CD4-positive, alpha-beta T cell (primary cell): ENCODE data around the gene PXDN. TPM values are rescaled to one million over a fixed set of nuclear protein-coding genes. Genes with fewer than 3 reads are reported as not detected.
A peak's percentile ranks its signal among the peaks of the same experiment; 100 is the strongest.

Experiments used
- ATAC-seq: fragments of 200-7000 bp; cut with Tn5 transposase; one replicate; pipeline ENCODE4 v1.10.0; 2022; ENCODE audit warnings: mild to moderate bottlenecking; ENCODE audit not compliant: poor library complexity
- CTCF ChIA-PET: fragments of 350-600 bp; sonication (Branson Sonifier 250); formaldehyde crosslinking; loops from one replicate; lab custom pipeline; 2021; ENCODE audit warnings: antibody characterized with exemption, inconsistent platforms; lab: Charles Lee
- POLR2A ChIA-PET: fragments of 350-600 bp; sonication (Branson Sonifier 250); formaldehyde crosslinking; loops from one replicate; lab custom pipeline; 2021; ENCODE audit warnings: antibody characterized with exemption, inconsistent platforms; lab: Charles Lee
- DNase-seq, 14 experiments: peaks; one replicate each; pipeline ENCODE4 v3.0.0-alpha.2; 2013 to 2020; ENCODE audit warnings: mixed read lengths in 2 of 14
- H3K27ac ChIP-seq, 2 donors: one replicate each; pipeline versions ENCODE4 v1.5.1 to v1.7.0; 2013; ENCODE audit warnings: low read length in 2 of 2, low read depth in 1 of 2, mild to moderate bottlenecking in 1 of 2
- H3K27me3 ChIP-seq, 2 experiments: 1 replicate in 1 of 2; 2 replicates in 1 of 2; pipeline versions ENCODE4 v1.6.1 to v1.7.0; 2013; ENCODE audit warnings: low read length in 2 of 2, control low read depth in 1 of 2, mild to moderate bottlenecking in 1 of 2, moderate library complexity in 1 of 2; ENCODE audit not compliant: insufficient read depth in 2 of 2, control insufficient read depth in 1 of 2
- H3K36me3 ChIP-seq: one replicate; pipeline ENCODE4 v1.6.1; 2013; ENCODE audit warnings: low read length, control low read depth; ENCODE audit not compliant: insufficient read depth
- H3K4me1 ChIP-seq: one replicate; pipeline ENCODE4 v1.6.1; 2013; ENCODE audit warnings: low read length, control low read depth; ENCODE audit not compliant: insufficient read depth
- H3K4me3 ChIP-seq: one replicate; pipeline ENCODE4 v1.5.1; 2013; ENCODE audit warnings: mild to moderate bottlenecking, low read length, moderate library complexity
- H3K9me3 ChIP-seq, 2 experiments: 1 replicate in 1 of 2; 2 replicates in 1 of 2; pipeline versions ENCODE4 v1.6.1 to v1.7.0; 2013; ENCODE audit warnings: low read length in 2 of 2, mild to moderate bottlenecking in 2 of 2, control low read depth in 1 of 2, moderate library complexity in 1 of 2; ENCODE audit not compliant: control insufficient read depth in 1 of 2, insufficient read depth in 1 of 2
- H3K27ac Mint-ChIP-seq: one replicate; pipeline ENCODE4 v1.8.0; 2020; ENCODE audit warnings: mixed read lengths
- H3K27me3 Mint-ChIP-seq: one replicate; pipeline ENCODE4 v1.8.0; 2021; ENCODE audit warnings: mixed read lengths
- H3K36me3 Mint-ChIP-seq: one replicate; pipeline ENCODE4 v1.8.0; 2021; ENCODE audit warnings: low read depth, mixed read lengths
- H3K4me1 Mint-ChIP-seq: one replicate; pipeline ENCODE4 v1.8.0; 2021; ENCODE audit warnings: low read depth, mixed read lengths
- H3K4me3 Mint-ChIP-seq: one replicate; pipeline ENCODE4 v1.8.0; 2020; ENCODE audit warnings: mild to moderate bottlenecking, mixed read lengths
- H3K9me3 Mint-ChIP-seq: one replicate; pipeline ENCODE4 v1.8.0; 2020; ENCODE audit warnings: mixed read lengths
- intact Hi-C, 2 experiments: fragments of 100-400 bp; cut with DNase I in 1 of 2; cut with micrococcal nuclease in 1 of 2; formaldehyde crosslinking; loops; one replicate each; pipeline versions ENCODE4 v1.15.1 to v1.9.0; 2023 to 2025; cut with DNase I, micrococcal nuclease
- total RNA-seq, 174 experiments: library from RNA in 2 of 174; stranded (reverse) in 2 of 174; gene quantifications; one replicate each; pipeline ENCODE4 v1.2.3 and lab custom pipeline; 2021 to 2026
- TF ChIP-seq, protein P1 (sequence below): fragments of 200-600 bp; IDR thresholded peaks from one replicate; pipeline ENCODE4 v1.8.0; 2022; ENCODE audit warnings: antibody characterized with exemption, mild to moderate bottlenecking

Gene PXDN
- total RNA-seq, 2 experiments from 2014 or later: 0.47 to 0.84 TPM

DNA sequence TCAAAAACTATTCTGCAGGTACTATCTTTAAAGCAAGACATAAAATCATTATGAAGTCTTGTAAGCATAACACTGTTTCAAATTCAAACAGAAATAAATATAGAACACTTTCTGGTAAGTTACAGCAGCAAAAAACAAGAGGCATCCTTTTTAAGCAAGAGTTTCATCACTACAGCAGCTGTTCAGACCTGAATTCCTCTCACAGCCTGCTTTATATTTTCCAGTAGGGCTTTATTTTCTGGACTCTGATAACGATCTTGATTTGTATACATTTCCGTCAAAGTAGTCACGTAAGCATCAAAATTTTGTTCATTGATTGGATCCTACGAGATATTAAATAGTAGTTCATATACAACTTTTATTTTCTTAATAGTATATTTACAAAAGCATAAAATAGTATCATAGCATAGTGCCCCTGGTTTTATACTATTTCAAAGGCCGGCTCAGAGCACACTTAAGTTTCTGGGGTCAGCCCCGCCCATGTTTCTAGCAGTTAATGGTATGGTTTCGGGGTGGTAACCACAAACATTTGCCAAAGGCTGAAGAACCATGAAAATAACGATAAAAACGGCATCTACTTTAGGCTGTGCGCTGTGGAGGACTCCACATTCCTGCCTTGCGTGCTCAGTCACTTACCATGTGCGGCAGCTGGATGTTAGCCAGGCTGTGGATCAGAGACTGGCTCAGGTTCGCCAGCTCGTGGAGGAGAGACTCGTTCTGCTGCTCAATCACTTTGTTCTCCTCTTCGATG is 47.5 kb upstream of the PXDN start:
- ATAC-seq: no peak
- Histone ChIP-seq H3K9me3 (no peaks in the 10 kb centered on the region), H3K4me3 (no peak overlapping the region), H3K36me3 (no peaks in the 10 kb centered on the region), H3K27me3 (peaks cover 0 to 3% of the 10 kb centered on the region in 2 experiments), H3K4me1 (no peaks in the 10 kb centered on the region), H3K27ac (no peak overlapping the region)
- DNase-seq: peak in 1 of 14 experiments; percentile 9
- TF ChIP-seq, protein P1, sequence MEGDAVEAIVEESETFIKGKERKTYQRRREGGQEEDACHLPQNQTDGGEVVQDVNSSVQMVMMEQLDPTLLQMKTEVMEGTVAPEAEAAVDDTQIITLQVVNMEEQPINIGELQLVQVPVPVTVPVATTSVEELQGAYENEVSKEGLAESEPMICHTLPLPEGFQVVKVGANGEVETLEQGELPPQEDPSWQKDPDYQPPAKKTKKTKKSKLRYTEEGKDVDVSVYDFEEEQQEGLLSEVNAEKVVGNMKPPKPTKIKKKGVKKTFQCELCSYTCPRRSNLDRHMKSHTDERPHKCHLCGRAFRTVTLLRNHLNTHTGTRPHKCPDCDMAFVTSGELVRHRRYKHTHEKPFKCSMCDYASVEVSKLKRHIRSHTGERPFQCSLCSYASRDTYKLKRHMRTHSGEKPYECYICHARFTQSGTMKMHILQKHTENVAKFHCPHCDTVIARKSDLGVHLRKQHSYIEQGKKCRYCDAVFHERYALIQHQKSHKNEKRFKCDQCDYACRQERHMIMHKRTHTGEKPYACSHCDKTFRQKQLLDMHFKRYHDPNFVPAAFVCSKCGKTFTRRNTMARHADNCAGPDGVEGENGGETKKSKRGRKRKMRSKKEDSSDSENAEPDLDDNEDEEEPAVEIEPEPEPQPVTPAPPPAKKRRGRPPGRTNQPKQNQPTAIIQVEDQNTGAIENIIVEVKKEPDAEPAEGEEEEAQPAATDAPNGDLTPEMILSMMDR: no peak
- H3K4me3 Mint-ChIP-seq: no peak overlapping the region
- H3K4me1 Mint-ChIP-seq: no peaks in the 10 kb centered on the region
- H3K36me3 Mint-ChIP-seq: no peaks in the 10 kb centered on the region
- CTCF ChIA-PET: no interaction called here
- intact Hi-C loops: no loop called here
- H3K27ac Mint-ChIP-seq: no peak overlapping the region
- no peaks in the 10 kb centered on the region for H3K27me3 Mint-ChIP-seq
- H3K9me3 Mint-ChIP-seq: no peaks in the 10 kb centered on the region
- POLR2A ChIA-PET: no interaction called here

DNA sequence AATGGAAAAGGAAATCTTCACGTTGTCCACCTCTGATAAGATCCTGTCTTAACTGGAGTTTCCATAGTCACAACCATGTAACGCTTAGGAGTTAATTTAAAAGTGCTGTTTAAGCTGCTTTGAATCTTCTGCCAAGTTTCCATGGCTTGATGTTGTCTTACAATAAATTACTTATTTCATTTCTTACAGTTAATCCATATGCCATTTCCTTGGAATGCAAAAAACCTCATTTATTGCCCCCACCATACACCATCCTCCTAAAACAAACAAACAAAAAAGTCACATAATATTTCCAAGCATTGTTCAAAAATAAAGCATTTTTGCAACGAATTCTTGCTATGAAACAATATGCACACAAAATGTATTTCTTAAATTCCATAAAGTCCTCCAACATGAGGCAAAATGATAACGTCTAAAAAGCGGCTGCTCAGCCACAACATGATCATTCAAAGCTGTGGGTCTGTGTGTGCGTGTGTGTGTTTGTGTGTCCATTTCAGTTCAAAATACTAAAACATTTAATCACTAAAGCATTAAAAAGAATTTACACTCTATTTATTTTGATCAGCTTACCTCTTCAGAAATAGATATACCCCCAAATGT is 46.8 kb upstream of the PXDN start:
- H3K27me3 ChIP-seq: peaks cover 0 to 3% of the 10 kb centered on the region in 2 experiments
- ATAC-seq: no peak
- H3K27ac Mint-ChIP-seq: no peak overlapping the region

GRCh38 chr2:1790473-1790872 is 46.2 kb upstream of the PXDN start:
- peaks cover 0 to 3% of the 10 kb centered on the region in 2 experiments for H3K27me3 ChIP-seq
- H3K4me1 Mint-ChIP-seq: no peaks in the 10 kb centered on the region
- no peaks in the 10 kb centered on the region for H3K36me3 ChIP-seq
- intact Hi-C loops: no loop called here
- no peaks in the 10 kb centered on the region for H3K36me3 Mint-ChIP-seq
- DNase-seq: no peak
- H3K4me3 ChIP-seq: no peak overlapping the region
- no peaks in the 10 kb centered on the region for H3K9me3 ChIP-seq
- H3K4me1 ChIP-seq: no peaks in the 10 kb centered on the region
- POLR2A ChIA-PET: no interaction called here
- no peak overlapping the region for H3K27ac ChIP-seq
- no peaks in the 10 kb centered on the region for H3K9me3 Mint-ChIP-seq
- TF ChIP-seq, protein P1: no peak
- H3K27me3 Mint-ChIP-seq: no peaks in the 10 kb centered on the region
- CTCF ChIA-PET: no interaction called here
- ATAC-seq: no peak
- no peak overlapping the region for H3K4me3 Mint-ChIP-seq
- H3K27ac Mint-ChIP-seq: no peak overlapping the region

More for the DNA sequence above, 46.8 kb upstream of the PXDN start:
- H3K4me1 Mint-ChIP-seq: no peaks in the 10 kb centered on the region
- TF ChIP-seq, protein P1: no peak
- Histone ChIP-seq H3K36me3 (no peaks in the 10 kb centered on the region), H3K27ac (no peak overlapping the region), H3K9me3 (no peaks in the 10 kb centered on the region), H3K4me1 (no peaks in the 10 kb centered on the region), H3K4me3 (no peak overlapping the region)
- no peak for DNase-seq
- ChIA-PET POLR2A (no interaction called here), CTCF (no interaction called here)
- H3K36me3 Mint-ChIP-seq: no peaks in the 10 kb centered on the region
- intact Hi-C loops: no loop called here
- no peak overlapping the region for H3K4me3 Mint-ChIP-seq
- no peaks in the 10 kb centered on the region for H3K9me3 Mint-ChIP-seq
- H3K27me3 Mint-ChIP-seq: no peaks in the 10 kb centered on the region
